Measurements from ENCODE around the gene DDX55.
"Not testable (repeated sequence)": the region's sequence is repeated elsewhere in the genome, so short reads cannot be mapped to it uniquely, and the experiment has no call there.

The DDX55 gene

DNA sequence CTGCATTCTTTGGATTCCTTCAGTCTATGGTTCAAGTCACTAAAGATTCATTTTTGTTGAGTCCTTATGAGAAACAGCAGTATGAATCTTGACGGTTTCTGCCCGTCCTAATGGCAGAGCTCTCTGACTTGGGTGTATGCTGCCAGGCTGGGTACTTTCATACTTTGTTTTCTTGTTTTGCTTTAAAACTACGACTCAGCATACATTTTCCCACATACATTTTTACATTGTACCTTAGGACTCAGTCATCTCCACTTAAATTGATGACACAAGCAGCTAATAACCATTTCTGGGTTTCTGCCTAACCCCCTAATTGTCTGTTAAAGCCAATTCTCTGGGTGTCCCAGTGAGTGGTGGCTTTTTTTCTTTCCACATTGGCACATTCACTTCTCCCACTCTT lies 4.8 kb upstream of the DDX55 start:
- Histone ChIP-seq H3K9me3 (ENCODE audit: insufficient read depth, low read length) (no peaks in the 10 kb centered on the region), H3K9ac (ENCODE audit: insufficient read length, low read depth) (no peak overlapping the region), H3K36me3 (ENCODE audit: insufficient read depth, insufficient read length, low read length) (peaks cover 62% of the 10 kb centered on the region), H3K4me1 (ENCODE audit: insufficient read depth, insufficient read length) (no peaks in the 10 kb centered on the region), H3K27me3 (ENCODE audit: insufficient read depth, insufficient read length) (no peaks in the 10 kb centered on the region), H3K4me3 (ENCODE audit: insufficient read length, low read depth) (no peak overlapping the region)
- TF ChIP-seq SUZ12 (IDR thresholded peaks at IDR 0.05; ENCODE audit: extremely low read depth, insufficient read depth, insufficient read length) (no peak), ZNF274 (IDR thresholded peaks at IDR 0.05; ENCODE audit: low read depth, low read length) (no peak), YY1 (IDR thresholded peaks at IDR 0.05; ENCODE audit: insufficient read depth, insufficient read length) (no peak)
- DNase-seq (ENCODE audit: low read depth, low spot score) = no peak

- Histone ChIP-seq H3K9ac (ENCODE audit: insufficient read length, low read depth) (no peak overlapping the region), H3K9me3 (ENCODE audit: insufficient read depth, low read length) (no peaks in the 10 kb centered on the region), H3K4me3 (ENCODE audit: insufficient read length, low read depth) (no peak overlapping the region), H3K36me3 (ENCODE audit: insufficient read depth, insufficient read length, low read length) (peaks cover 49% of the 10 kb centered on the region), H3K4me1 (ENCODE audit: insufficient read depth, insufficient read length) (no peaks in the 10 kb centered on the region), H3K27me3 (ENCODE audit: insufficient read depth, insufficient read length) (no peaks in the 10 kb centered on the region)
- TF ChIP-seq YY1 (IDR thresholded peaks at IDR 0.05; ENCODE audit: insufficient read depth, insufficient read length) (no peak), SUZ12 (IDR thresholded peaks at IDR 0.05; ENCODE audit: extremely low read depth, insufficient read depth, insufficient read length) (no peak), ZNF274 (IDR thresholded peaks at IDR 0.05; ENCODE audit: low read depth, low read length) (no peak)
- DNase-seq (ENCODE audit: low read depth, low spot score) = no peak
These were observed 3.4 kb upstream of the DDX55 start for GRCh38 chr12:123598522-123598921.

DNA sequence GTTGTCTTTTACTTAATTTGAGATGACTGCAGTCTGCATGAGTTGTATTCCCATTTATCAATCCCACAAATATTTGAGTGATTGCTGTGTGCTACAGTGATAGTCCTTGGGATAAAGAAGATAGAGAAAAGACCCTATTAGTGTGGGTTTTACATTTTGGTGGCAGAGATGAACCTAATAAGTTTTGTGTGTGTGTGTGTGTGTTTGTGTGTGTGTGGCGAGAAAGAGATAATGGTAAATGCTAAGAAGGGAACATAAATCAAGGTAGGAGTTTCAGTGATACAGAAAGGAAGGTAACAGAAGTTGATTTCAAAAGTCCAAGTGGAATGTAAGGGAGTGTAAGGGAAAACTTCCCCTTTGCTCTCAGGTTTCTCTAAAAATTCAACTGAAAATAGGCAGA lies 2.6 kb upstream of the DDX55 start:
- H3K9ac ChIP-seq (ENCODE audit: insufficient read length, low read depth) = no peak overlapping the region

DNA sequence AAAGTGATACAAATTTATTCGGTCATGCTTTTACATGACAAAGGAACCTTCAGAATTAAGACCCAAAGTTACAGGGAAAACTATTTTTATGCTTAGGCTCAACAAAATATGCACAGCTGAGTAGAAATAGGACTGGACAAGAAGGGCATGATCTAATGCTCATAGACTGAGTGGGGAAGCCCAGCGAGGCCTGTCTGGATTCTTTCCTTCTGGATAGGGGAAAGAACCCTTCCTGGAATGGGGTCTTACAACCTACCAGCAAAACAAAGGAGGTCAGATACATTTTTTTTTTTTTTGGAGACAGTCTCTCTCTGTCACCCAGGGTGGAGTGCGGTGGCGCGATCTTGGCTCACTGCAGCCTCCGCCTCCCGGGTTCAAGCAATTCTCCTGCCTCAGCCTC lies 2.2 kb upstream of the DDX55 start:
- TF ChIP-seq ZNF274 (IDR thresholded peaks at IDR 0.05; ENCODE audit: low read depth, low read length) = no peak
- no peak for TF ChIP-seq SUZ12 (IDR thresholded peaks at IDR 0.05; ENCODE audit: extremely low read depth, insufficient read depth, insufficient read length)
- TF ChIP-seq YY1 (IDR thresholded peaks at IDR 0.05; ENCODE audit: insufficient read depth, insufficient read length) = no peak

More for the DNA sequence above, 2.6 kb upstream of the DDX55 start:
- peaks cover 50% of the 10 kb centered on the region for H3K36me3 ChIP-seq (ENCODE audit: insufficient read depth, insufficient read length, low read length)
- no peak overlapping the region for H3K4me3 ChIP-seq (ENCODE audit: insufficient read length, low read depth)
- H3K9me3 ChIP-seq (ENCODE audit: insufficient read depth, low read length) = no peaks in the 10 kb centered on the region
- no peaks in the 10 kb centered on the region for H3K27me3 ChIP-seq (ENCODE audit: insufficient read depth, insufficient read length)
- H3K4me1 ChIP-seq (ENCODE audit: insufficient read depth, insufficient read length) = no peaks in the 10 kb centered on the region
- TF ChIP-seq SUZ12 (IDR thresholded peaks at IDR 0.05; ENCODE audit: extremely low read depth, insufficient read depth, insufficient read length) = no peak
- no peak for DNase-seq (ENCODE audit: low read depth, low spot score)

GRCh38 chr12:123602651-123603195 lies 824 bp downstream of the DDX55 start:
- Histone ChIP-seq H3K27me3 (ENCODE audit: insufficient read depth, insufficient read length) (no peaks in the 10 kb centered on the region), H3K9me3 (ENCODE audit: insufficient read depth, low read length) (no peaks in the 10 kb centered on the region), H3K36me3 (ENCODE audit: insufficient read depth, insufficient read length, low read length) (peaks cover 53% of the 10 kb centered on the region), H3K9ac (ENCODE audit: insufficient read length, low read depth) (peak overlapping the region; percentile 100), H3K4me3 (ENCODE audit: insufficient read length, low read depth) (peak overlapping the region; percentile 100), H3K4me1 (ENCODE audit: insufficient read depth, insufficient read length) (no peaks in the 10 kb centered on the region)
- TF ChIP-seq SUZ12 (IDR thresholded peaks at IDR 0.05; ENCODE audit: extremely low read depth, insufficient read depth, insufficient read length) = no peak
- no peak for TF ChIP-seq YY1 (IDR thresholded peaks at IDR 0.05; ENCODE audit: insufficient read depth, insufficient read length)
- no peak for TF ChIP-seq ZNF274 (IDR thresholded peaks at IDR 0.05; ENCODE audit: low read depth, low read length)
- DNase-seq (ENCODE audit: low read depth, low spot score) = no peak

More for the DNA sequence above, 2.2 kb upstream of the DDX55 start:
- no peaks in the 10 kb centered on the region for H3K4me1 ChIP-seq (ENCODE audit: insufficient read depth, insufficient read length)
- H3K4me3 ChIP-seq (ENCODE audit: insufficient read length, low read depth) = no peak overlapping the region
- peaks cover 52% of the 10 kb centered on the region for H3K36me3 ChIP-seq (ENCODE audit: insufficient read depth, insufficient read length, low read length)
- no peak for DNase-seq (ENCODE audit: low read depth, low spot score)
- H3K9ac ChIP-seq (ENCODE audit: insufficient read length, low read depth) = no peak overlapping the region
- H3K9me3 ChIP-seq (ENCODE audit: insufficient read depth, low read length) = no peaks in the 10 kb centered on the region
- H3K27me3 ChIP-seq (ENCODE audit: insufficient read depth, insufficient read length) = no peaks in the 10 kb centered on the region

DNA sequence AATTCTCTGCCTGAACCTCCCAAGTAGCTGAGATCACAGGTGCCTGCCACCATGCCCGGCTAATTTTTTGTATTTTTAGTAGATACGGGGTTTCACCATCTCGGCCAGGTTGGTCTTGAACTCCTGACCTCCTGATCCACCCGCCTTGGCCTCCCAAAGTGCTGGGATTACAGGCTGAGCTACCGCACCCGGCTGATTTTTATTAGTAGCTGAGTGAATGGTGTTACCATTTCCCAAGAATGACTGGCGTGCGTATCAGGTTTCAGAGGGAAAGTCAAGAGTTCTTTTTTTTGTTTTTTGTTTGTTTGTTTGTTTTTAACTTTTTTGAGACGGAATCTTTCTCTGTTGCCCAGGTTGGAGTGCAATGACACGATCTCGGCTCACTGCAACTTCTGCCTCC lies 1.6 kb downstream of the DDX55 start:
- not testable (repeated sequence) for H3K9me3 ChIP-seq (ENCODE audit: insufficient read depth, low read length); H3K4me3 ChIP-seq (ENCODE audit: insufficient read length, low read depth); H3K27me3 ChIP-seq (ENCODE audit: insufficient read depth, insufficient read length); H3K9ac ChIP-seq (ENCODE audit: insufficient read length, low read depth); DNase-seq (ENCODE audit: low read depth, low spot score); H3K4me1 ChIP-seq (ENCODE audit: insufficient read depth, insufficient read length)
- peaks cover 53% of the 10 kb centered on the region for H3K36me3 ChIP-seq (ENCODE audit: insufficient read depth, insufficient read length, low read length)

- peaks cover 89% of the 10 kb centered on the region for H3K36me3 ChIP-seq (ENCODE audit: insufficient read depth, insufficient read length, low read length)
- no peak for TF ChIP-seq ZNF274 (IDR thresholded peaks at IDR 0.05; ENCODE audit: low read depth, low read length)
- TF ChIP-seq YY1 (IDR thresholded peaks at IDR 0.05; ENCODE audit: insufficient read depth, insufficient read length) = no peak
- TF ChIP-seq SUZ12 (IDR thresholded peaks at IDR 0.05; ENCODE audit: extremely low read depth, insufficient read depth, insufficient read length) = no peak
- H3K9me3 ChIP-seq (ENCODE audit: insufficient read depth, low read length) = no peaks in the 10 kb centered on the region
- no peak for DNase-seq (ENCODE audit: low read depth, low spot score)
- H3K9ac ChIP-seq (ENCODE audit: insufficient read length, low read depth) = no peak overlapping the region
- H3K27me3 ChIP-seq (ENCODE audit: insufficient read depth, insufficient read length) = no peaks in the 10 kb centered on the region
- no peak overlapping the region for H3K4me3 ChIP-seq (ENCODE audit: insufficient read length, low read depth)
- H3K4me1 ChIP-seq (ENCODE audit: insufficient read depth, insufficient read length) = no peaks in the 10 kb centered on the region
These were observed 5.9 kb downstream of the DDX55 start for GRCh38 chr12:123607756-123608155.

DNA sequence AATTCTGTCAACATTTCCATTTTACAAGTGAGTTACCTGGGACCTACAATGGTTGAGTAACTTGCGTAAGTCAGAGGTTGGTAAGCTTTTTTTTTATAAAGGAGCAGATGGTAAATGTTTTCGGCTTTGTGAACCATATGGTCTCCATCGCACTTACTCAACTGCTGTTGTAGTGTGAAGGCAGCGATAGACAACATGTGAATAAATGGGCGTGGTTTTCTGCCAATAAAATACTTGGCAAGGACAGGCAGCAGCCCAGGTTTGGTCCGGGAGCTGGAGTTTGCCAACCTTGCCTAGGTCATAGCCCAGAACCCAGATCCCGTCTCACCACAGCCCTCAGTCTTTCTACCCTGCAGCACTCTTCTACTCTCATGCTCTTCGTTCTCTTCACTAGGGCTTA lies 6.3 kb downstream of the DDX55 start:
- Histone ChIP-seq H3K9ac (ENCODE audit: insufficient read length, low read depth) (no peak overlapping the region), H3K4me3 (ENCODE audit: insufficient read length, low read depth) (no peak overlapping the region), H3K9me3 (ENCODE audit: insufficient read depth, low read length) (no peaks in the 10 kb centered on the region), H3K4me1 (ENCODE audit: insufficient read depth, insufficient read length) (no peaks in the 10 kb centered on the region), H3K27me3 (ENCODE audit: insufficient read depth, insufficient read length) (no peaks in the 10 kb centered on the region), H3K36me3 (ENCODE audit: insufficient read depth, insufficient read length, low read length) (peaks cover 93% of the 10 kb centered on the region)
- DNase-seq (ENCODE audit: low read depth, low spot score) = no peak
- TF ChIP-seq ZNF274 (IDR thresholded peaks at IDR 0.05; ENCODE audit: low read depth, low read length) (no peak), SUZ12 (IDR thresholded peaks at IDR 0.05; ENCODE audit: extremely low read depth, insufficient read depth, insufficient read length) (no peak), YY1 (IDR thresholded peaks at IDR 0.05; ENCODE audit: insufficient read depth, insufficient read length) (no peak)
